H1 (cell line): ENCODE data around the gene OR2A2. TPM values are rescaled to one million over a fixed set of nuclear protein-coding genes. Genes with fewer than 3 reads are reported as not detected.

ENCODE experiments used
- ASH2L ChIP-seq: fragments of 200-600, 300-600 bp; sonication (generic); IDR thresholded peaks from one replicate; pipeline ENCODE4 v1.7.1; 2017; ENCODE audit warnings: low read length
- NANOG ChIP-seq: IDR thresholded peaks from 2 replicates; pipeline ENCODE4 v1.6.1; 2011; ENCODE audit warnings: low read length, low read depth, mild to moderate bottlenecking, inconsistent platforms; ENCODE audit not compliant: insufficient read depth, poor library complexity, severe bottlenecking
- polyA plus RNA-seq, 7 experiments: library from polyadenylated mRNA; depleted of rRNA in 3 of 7; stranded (reverse) in 5 of 7; unstranded in 2 of 7; fragments of >200 nt in 5 of 7; fragments of 200-250 nt in 2 of 7; gene quantifications; 1 replicate in 5 of 7; 2 replicates in 1 of 7; 4 replicates in 1 of 7; pipeline versions ENCODE4 v1.2.1 to v1.2.3, GENCODE V29; 2011 to 2013; ENCODE audit warnings: missing spikeins in 2 of 7, mixed read lengths in 2 of 7
- total RNA-seq: library from RNA; stranded (reverse); fragmentation: NEBNext Ultra II Directional; extraction: Animal tissue kit (Norgen Biotek cat#: 25700); gene quantifications from 2 replicates; pipeline ENCODE4 v1.2.1, GENCODE V29; 2021

Gene OR2A2
- total and polyA plus RNA-seq, 2 of the 8 experiments (the other 6 are each of a cell fraction or from before 2014, with no cell fraction given), result not detected

DNA sequence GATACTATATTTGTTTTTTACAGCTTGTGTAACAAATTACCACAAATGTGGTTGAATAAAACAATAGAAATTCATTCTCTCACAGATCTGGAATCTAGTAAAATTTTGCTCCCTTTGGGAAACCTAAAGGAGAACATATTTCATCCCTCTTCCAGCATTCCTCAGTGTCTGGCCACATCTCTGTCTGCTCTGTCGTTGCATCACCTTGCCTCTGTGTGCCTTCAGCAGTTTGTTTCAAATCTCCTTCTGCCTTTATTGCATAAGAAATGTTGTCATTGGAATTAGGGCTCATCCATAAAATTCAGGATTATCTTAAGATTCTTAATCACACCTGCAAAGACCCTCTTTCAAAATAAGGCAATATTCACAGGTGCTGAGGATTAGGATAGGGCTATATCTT is 28.1 kb downstream of the OR2A2 start (continued):
- TF ChIP-seq NANOG (no peak), ASH2L (no peak)
